Loucy (cell line): Measurements from ENCODE around the gene PHACTR1.

ENCODE experiments used
- H2AFZ ChIP-seq: fragments of 200-600 bp; sonication (generic); 2 replicates; pipeline ENCODE4 v1.6.0; 2016; ENCODE audit warnings: antibody characterized with exemption, mild to moderate bottlenecking, low read length, moderate library complexity
- H3F3A ChIP-seq: fragments of 200-600 bp; 2 replicates; pipeline ENCODE4 v1.6.0; 2016; ENCODE audit warnings: antibody characterized with exemption, low read depth, mild to moderate bottlenecking
- H3K27me3 ChIP-seq: fragments of 200-600 bp; sonication (generic); 2 replicates; pipeline ENCODE4 v1.6.1; 2014; ENCODE audit warnings: low read length, mild to moderate bottlenecking; ENCODE audit not compliant: insufficient read depth, poor library complexity, severe bottlenecking
- H3K36me3 ChIP-seq: fragments of 200-600 bp; sonication (generic); 2 replicates; pipeline ENCODE4 v1.6.1; 2016; ENCODE audit warnings: low read length; ENCODE audit not compliant: insufficient read depth
- H3K4me1 ChIP-seq: fragments of 200-600 bp; sonication (generic); 2 replicates; pipeline ENCODE4 v1.5.1; 2014; ENCODE audit warnings: low read length, mild to moderate bottlenecking; ENCODE audit not compliant: insufficient read depth, poor library complexity, severe bottlenecking
- H3K4me2 ChIP-seq: fragments of 200-600 bp; sonication (generic); 2 replicates; pipeline ENCODE4 v1.6.0; 2014; ENCODE audit warnings: antibody characterized with exemption, low read length, low read depth, mild to moderate bottlenecking; ENCODE audit not compliant: poor library complexity, severe bottlenecking
- H3K4me3 ChIP-seq: fragments of 200-600 bp; sonication (generic); 2 replicates; pipeline ENCODE4 v1.5.1; 2014; ENCODE audit warnings: low read length, mild to moderate bottlenecking, mixed read lengths; ENCODE audit not compliant: poor library complexity, severe bottlenecking
- H3K79me2 ChIP-seq: fragments of 200-600 bp; sonication (generic); 2 replicates; pipeline ENCODE4 v1.6.1; 2014; ENCODE audit warnings: low read length; ENCODE audit not compliant: insufficient read depth
- H3K9ac ChIP-seq: fragments of 200-600 bp; sonication (generic); 2 replicates; pipeline ENCODE4 v1.6.0; 2014; ENCODE audit warnings: mild to moderate bottlenecking, low read depth, low read length, moderate library complexity; ENCODE audit not compliant: poor library complexity, severe bottlenecking
- H3K9me2 ChIP-seq: fragments of 200-600 bp; sonication (generic); replicated peaks from 2 replicates; pipeline ENCODE4 v1.6.1; 2016; ENCODE audit warnings: low read depth, low read length, mixed read lengths
- H3K9me3 ChIP-seq: fragments of 200-600 bp; sonication (generic); 2 replicates; pipeline ENCODE4 v1.6.1; 2014; ENCODE audit warnings: mild to moderate bottlenecking, antibody characterized with exemption, low read length, low read depth; ENCODE audit not compliant: insufficient read depth
- H4K20me1 ChIP-seq: fragments of 200-600 bp; sonication (generic); 2 replicates; pipeline ENCODE4 v1.6.0; 2014; ENCODE audit warnings: antibody characterized with exemption, low read length, mild to moderate bottlenecking; ENCODE audit not compliant: insufficient read depth, poor library complexity, severe bottlenecking
- EZH2phosphoT487 ChIP-seq: fragments of 200-600 bp; IDR thresholded peaks from 2 replicates; pipeline ENCODE4 v1.6.1; 2018; ENCODE audit warnings: antibody characterized with exemption, mild to moderate bottlenecking, moderate library complexity, borderline replicate concordance
- TF ChIP-seq, protein P1 (sequence below): fragments of 200-600 bp; sonication (generic); conservative IDR thresholded peaks from 2 replicates; pipeline ENCODE4 v1.5.1; 2014; ENCODE audit warnings: mild to moderate bottlenecking, antibody characterized with exemption, low read length

PHACTR1 gene

DNA sequence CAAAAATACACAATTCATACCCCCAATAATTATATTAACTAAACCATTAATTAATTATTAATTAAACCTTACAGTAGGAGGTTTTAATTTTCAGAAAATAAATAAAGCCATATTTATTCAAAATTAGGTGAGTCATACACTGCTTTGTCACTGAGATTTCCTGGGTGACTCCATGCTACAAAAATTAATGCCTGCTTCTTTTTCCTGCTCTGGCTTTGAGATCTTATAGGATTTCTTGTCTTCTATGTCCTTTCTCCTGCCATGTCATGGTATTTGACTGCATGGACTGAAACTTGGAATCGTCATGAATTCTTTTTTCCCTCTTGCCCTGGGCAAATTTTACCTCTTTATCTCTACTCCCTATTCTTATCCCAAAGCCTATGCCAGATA, 133.2 kb downstream of the PHACTR1 start:
- no peaks in the 10 kb centered on the region; the same call in 1 of the 2 replicates for H3F3A ChIP-seq
- H3K9ac ChIP-seq, result no peak overlapping the region
- TF ChIP-seq EZH2phosphoT487, result no peak
- TF ChIP-seq, protein P1, sequence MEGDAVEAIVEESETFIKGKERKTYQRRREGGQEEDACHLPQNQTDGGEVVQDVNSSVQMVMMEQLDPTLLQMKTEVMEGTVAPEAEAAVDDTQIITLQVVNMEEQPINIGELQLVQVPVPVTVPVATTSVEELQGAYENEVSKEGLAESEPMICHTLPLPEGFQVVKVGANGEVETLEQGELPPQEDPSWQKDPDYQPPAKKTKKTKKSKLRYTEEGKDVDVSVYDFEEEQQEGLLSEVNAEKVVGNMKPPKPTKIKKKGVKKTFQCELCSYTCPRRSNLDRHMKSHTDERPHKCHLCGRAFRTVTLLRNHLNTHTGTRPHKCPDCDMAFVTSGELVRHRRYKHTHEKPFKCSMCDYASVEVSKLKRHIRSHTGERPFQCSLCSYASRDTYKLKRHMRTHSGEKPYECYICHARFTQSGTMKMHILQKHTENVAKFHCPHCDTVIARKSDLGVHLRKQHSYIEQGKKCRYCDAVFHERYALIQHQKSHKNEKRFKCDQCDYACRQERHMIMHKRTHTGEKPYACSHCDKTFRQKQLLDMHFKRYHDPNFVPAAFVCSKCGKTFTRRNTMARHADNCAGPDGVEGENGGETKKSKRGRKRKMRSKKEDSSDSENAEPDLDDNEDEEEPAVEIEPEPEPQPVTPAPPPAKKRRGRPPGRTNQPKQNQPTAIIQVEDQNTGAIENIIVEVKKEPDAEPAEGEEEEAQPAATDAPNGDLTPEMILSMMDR, result no peak
- no peaks in the 10 kb centered on the region for H3K9me3 ChIP-seq
- H3K27me3 ChIP-seq, result peaks cover 14% of the 10 kb centered on the region
- H2AFZ ChIP-seq, result no peak overlapping the region
- no peaks in the 10 kb centered on the region for H4K20me1 ChIP-seq
- H3K9me2 ChIP-seq, result no peaks in the 10 kb centered on the region
- no peak overlapping the region for H3K4me2 ChIP-seq
- H3K79me2 ChIP-seq, result no peaks in the 10 kb centered on the region
- no peaks in the 10 kb centered on the region for H3K36me3 ChIP-seq
- no peak overlapping the region for H3K4me3 ChIP-seq
- no peaks in the 10 kb centered on the region for H3K4me1 ChIP-seq

DNA sequence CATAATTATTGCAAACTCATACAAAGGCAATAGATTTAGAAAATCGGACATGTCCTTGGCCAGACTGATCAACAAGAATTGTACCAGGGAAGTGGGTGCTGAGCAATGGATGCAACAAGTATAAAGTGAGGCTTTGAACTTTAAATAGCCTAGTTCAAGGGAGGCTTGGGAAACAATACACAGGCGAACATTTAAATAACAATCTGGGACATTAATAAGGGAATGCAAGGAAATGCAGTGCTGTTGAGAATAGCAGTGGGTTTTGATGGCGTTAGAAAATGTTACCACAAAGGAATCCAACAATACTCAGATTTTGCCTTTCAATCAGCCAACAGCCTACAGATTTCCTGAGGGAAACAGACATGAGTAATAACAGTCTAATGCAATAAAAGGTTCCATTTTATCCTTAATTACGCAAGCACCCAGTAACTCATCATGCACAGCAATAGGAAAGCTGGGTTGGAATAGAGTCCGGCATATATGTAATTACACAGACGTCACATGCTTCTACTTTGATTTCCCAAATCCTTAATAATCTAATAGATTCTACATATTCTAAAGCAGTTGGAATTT, 134.6 kb downstream of the PHACTR1 start:
- no peaks in the 10 kb centered on the region for H3K9me3 ChIP-seq
- TF ChIP-seq, protein P1, result no peak
- no peak for TF ChIP-seq EZH2phosphoT487

DNA sequence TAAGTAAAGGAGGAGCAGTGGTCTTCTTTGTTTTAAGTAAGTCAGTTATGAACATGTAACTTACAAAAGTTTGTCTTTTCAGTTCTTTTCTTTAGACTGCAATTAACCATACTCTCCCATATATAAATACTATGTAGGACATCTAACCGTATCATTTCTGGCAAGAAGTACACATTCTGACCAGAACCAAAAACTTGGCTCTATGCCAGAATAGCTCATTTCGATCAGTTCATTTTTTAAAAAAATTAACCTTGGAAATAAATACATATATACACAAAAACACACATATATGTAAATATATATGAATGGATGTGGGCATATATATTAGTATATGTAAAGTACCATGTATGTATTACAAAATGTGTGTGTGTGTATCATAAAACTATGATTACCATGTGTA, 145.0 kb downstream of the PHACTR1 start:
- Histone ChIP-seq H3F3A (no peaks in the 10 kb centered on the region), H3K4me3 (no peak overlapping the region)
- TF ChIP-seq, protein P1, result no peak

More for the DNA sequence above, 134.6 kb downstream of the PHACTR1 start:
- Histone ChIP-seq H3K4me1 (no peaks in the 10 kb centered on the region), H3K4me2 (no peak overlapping the region), H3K9me2 (no peaks in the 10 kb centered on the region), H3K9ac (no peak overlapping the region), H3K27me3 (peaks cover 14% of the 10 kb centered on the region), H3K36me3 (no peaks in the 10 kb centered on the region), H2AFZ (no peak overlapping the region), H4K20me1 (no peaks in the 10 kb centered on the region), H3K79me2 (no peaks in the 10 kb centered on the region), H3F3A (no peaks in the 10 kb centered on the region; the same call in 1 of the 2 replicates), H3K4me3 (no peak overlapping the region)

More for the DNA sequence above, 145.0 kb downstream of the PHACTR1 start:
- no peaks in the 10 kb centered on the region for H3K9me3 ChIP-seq
- H3K9me2 ChIP-seq, result no peaks in the 10 kb centered on the region
- H3K4me2 ChIP-seq, result no peak overlapping the region
- no peak overlapping the region for H3K9ac ChIP-seq
- H2AFZ ChIP-seq, result no peak overlapping the region
- no peaks in the 10 kb centered on the region for H3K79me2 ChIP-seq
- no peaks in the 10 kb centered on the region for H4K20me1 ChIP-seq
- H3K36me3 ChIP-seq, result no peaks in the 10 kb centered on the region
- H3K4me1 ChIP-seq, result no peaks in the 10 kb centered on the region
- H3K27me3 ChIP-seq, result no peaks in the 10 kb centered on the region
